Activated naive CD4-positive, alpha-beta T cell treated with anti-CD3 and anti-CD28 coated beads, Interleukin-2, amount 10 ng/mL, durations not matched to agents 5 hours and 36 hours (primary cell): Measurements from ENCODE around the gene PLA2G5. TPM values are rescaled to one million over a fixed set of nuclear protein-coding genes. Genes with fewer than 3 reads are reported as not detected.

ENCODE experiments used
- total RNA-seq, 2 experiments: library from RNA; stranded (reverse); gene quantifications; one replicate each; pipeline ENCODE4 v1.2.3, GENCODE V29; 2021

Gene PLA2G5
- not detected for total RNA-seq

DNA sequence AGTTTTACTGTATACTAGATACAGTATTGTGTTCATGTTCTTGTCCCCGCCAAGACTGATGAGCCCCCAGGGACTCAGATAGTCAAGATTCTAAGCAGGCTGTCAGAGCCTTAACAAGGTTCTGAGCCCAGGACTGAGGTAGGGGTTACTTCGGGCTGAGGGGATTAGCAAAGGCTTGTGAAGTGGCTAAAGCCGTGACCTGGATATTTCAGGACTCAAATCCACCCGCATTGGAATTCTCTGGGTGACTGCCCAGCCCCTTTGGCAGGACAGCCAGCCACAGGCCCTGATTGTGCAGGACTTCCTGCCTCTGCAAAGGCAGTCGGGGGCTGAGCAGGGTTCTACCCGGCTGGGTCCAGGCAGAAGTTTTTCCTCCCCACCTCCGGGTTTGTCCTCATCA, at the start of gene PLA2G5:
Gene PLA2G5, plus strand, starts transcription at position 321 of the 400 bp plus-strand sequence. CDS start 14,637 bp downstream, outside the sequence.

GRCh38 chr1:20119347-20119746, 49.4 kb downstream of the PLA2G5 start, which contains the start of gene PLA2G2D:
Gene PLA2G2D (minus strand): TSS chr1:20119536. CDS start chr1:20119498, 38 bp downstream.

DNA sequence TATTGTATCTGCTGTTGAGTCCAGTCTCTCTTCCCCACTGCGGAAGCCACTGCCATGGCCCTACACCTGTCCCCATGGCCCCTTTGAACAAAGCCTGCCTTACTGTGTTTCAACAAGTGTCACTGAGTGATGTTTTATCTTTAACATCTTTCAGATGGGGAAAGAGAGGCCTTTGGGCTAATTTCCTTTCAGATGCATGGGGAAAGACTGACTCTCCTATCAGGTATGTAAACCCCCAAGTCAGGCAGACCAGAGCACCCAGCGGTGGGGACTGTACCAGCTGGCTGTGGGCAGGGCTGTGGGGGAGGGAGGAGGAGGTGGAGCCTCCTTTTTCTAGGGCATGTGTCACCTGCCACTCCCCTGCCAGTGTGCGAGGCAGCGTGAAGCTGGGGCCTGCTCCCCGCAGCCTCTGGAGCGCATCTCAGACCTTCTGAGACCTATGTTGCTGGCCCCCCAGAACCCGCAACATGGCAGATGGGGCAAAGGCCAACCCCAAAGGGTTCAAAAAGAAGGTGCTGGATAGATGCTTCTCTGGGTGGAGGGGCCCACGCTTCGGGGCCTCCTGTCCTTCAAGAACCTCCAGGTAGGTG, 69.1 kb downstream of the PLA2G5 start, which contains the start of gene PLA2G2F:
Gene PLA2G2F, plus strand, starts transcription at position 363 of the 590 bp plus-strand sequence. Its CDS starts 105 bp downstream, at position 468.

Other genes starting within 250 kb of the PLA2G5 start
- gene OTUD3, start 187.8 kb upstream of the PLA2G5 start, total RNA-seq: 1 to 10 TPM; 8.3 to 9.4 TPM
- not detected for gene PLA2G2E, start 146.6 kb upstream of the PLA2G5 start, total RNA-seq
- gene PLA2G2A, start 90.6 kb upstream of the PLA2G5 start, total RNA-seq: not detected
- gene PLA2G2D, start 49.3 kb downstream of the PLA2G5 start, total RNA-seq: not detected
- not detected for gene PLA2G2F, start 69.1 kb downstream of the PLA2G5 start, total RNA-seq
- under 1 TPM; 0.45 to 0.58 TPM for gene UBXN10, start 115.9 kb downstream of the PLA2G5 start, total RNA-seq
- gene PLA2G2C, start 116.3 kb downstream of the PLA2G5 start, total RNA-seq: under 1 TPM in 1 of 2 experiments, not detected in 1; 0.58 TPM
- under 1 TPM; 0.05 TPM for gene VWA5B1, start 220.7 kb downstream of the PLA2G5 start, total RNA-seq